GM23338 (cell line): Measurements from ENCODE around the gene GDF11. TPM values are rescaled to one million over a fixed set of nuclear protein-coding genes. Genes with fewer than 3 reads are reported as not detected.

Experiments
- ATAC-seq: fragments of 200-7000 bp; cut with Tn5 transposase; 3 replicates; pipeline ENCODE4 v1.9.1; 2020
- DNase-seq: peaks from one replicate; pipeline ENCODE4 v3.0.0-alpha.2; 2015; ENCODE audit warnings: low spot score
- H2AFZ ChIP-seq: fragments of 200-600 bp; sonication (generic); 2 replicates; pipeline ENCODE4 v1.8.0; 2016; ENCODE audit warnings: antibody characterized with exemption, mild to moderate bottlenecking, moderate library complexity
- H3F3A ChIP-seq: fragments of 200-600 bp; sonication (generic); replicated peaks from 2 replicates; pipeline ENCODE4 v1.8.0; 2017; ENCODE audit warnings: antibody characterized with exemption, mixed run types, low read depth
- H3K27ac ChIP-seq: fragments of 200-600 bp; sonication (generic); 2 replicates; pipeline ENCODE4 v1.6.1; 2016; ENCODE audit warnings: low read depth
- H3K27me3 ChIP-seq: fragments of 200-600 bp; sonication (generic); 2 replicates; pipeline ENCODE4 v1.8.0; 2016; ENCODE audit warnings: mild to moderate bottlenecking, mixed run types, moderate library complexity; ENCODE audit not compliant: insufficient read depth
- H3K36me3 ChIP-seq: fragments of 200-600 bp; sonication (generic); 2 replicates; pipeline ENCODE4 v1.8.0; 2016; ENCODE audit warnings: mild to moderate bottlenecking; ENCODE audit not compliant: insufficient read depth
- H3K4me1 ChIP-seq: fragments of 200-600 bp; sonication (generic); 2 replicates; pipeline ENCODE4 v1.8.0; 2016; ENCODE audit warnings: mild to moderate bottlenecking, moderate library complexity; ENCODE audit not compliant: insufficient read depth
- H3K4me2 ChIP-seq: fragments of 200-600 bp; sonication (generic); 2 replicates; pipeline ENCODE4 v1.7.1; 2017; ENCODE audit warnings: mixed run types
- H3K4me3 ChIP-seq: fragments of 200-600 bp; sonication (generic); 2 replicates; pipeline ENCODE4 v1.6.1; 2016; ENCODE audit warnings: mixed run types
- H3K79me2 ChIP-seq: fragments of 200-600 bp; sonication (generic); replicated peaks from 2 replicates; pipeline ENCODE4 v1.8.0; 2017; ENCODE audit warnings: mild to moderate bottlenecking; ENCODE audit not compliant: insufficient read depth
- H3K9me2 ChIP-seq: fragments of 200-600 bp; sonication (generic); 2 replicates; pipeline ENCODE4 v1.8.0; 2017; ENCODE audit not compliant: insufficient read depth
- H4K20me1 ChIP-seq: fragments of 200-600 bp; sonication (generic); replicated peaks from 2 replicates; pipeline ENCODE4 v1.8.0; 2017; ENCODE audit warnings: mild to moderate bottlenecking; ENCODE audit not compliant: insufficient read depth
- H3K27ac Mint-ChIP-seq: 2 replicates; pipeline ENCODE4 v1.8.0; 2020; ENCODE audit warnings: inconsistent platforms, mild to moderate bottlenecking, moderate library complexity, mixed read lengths
- H3K27me3 Mint-ChIP-seq: 3 replicates; pipeline ENCODE4 v1.8.0; 2022; ENCODE audit warnings: low read depth, mild to moderate bottlenecking, moderate library complexity, mixed read lengths, inconsistent platforms; ENCODE audit not compliant: insufficient read depth, poor library complexity
- H3K36me3 Mint-ChIP-seq: 3 replicates; pipeline ENCODE4 v1.8.0; 2021; ENCODE audit warnings: low read depth, mild to moderate bottlenecking, inconsistent platforms, moderate library complexity, mixed read lengths
- H3K4me1 Mint-ChIP-seq: 3 replicates; pipeline ENCODE4 v1.8.0; 2020; ENCODE audit warnings: mild to moderate bottlenecking, inconsistent platforms, mixed read lengths
- H3K4me3 Mint-ChIP-seq: 3 replicates; pipeline ENCODE4 v1.8.0; 2021; ENCODE audit warnings: moderate library complexity, mild to moderate bottlenecking, inconsistent platforms, mixed read lengths
- H3K9me3 Mint-ChIP-seq: 3 replicates; pipeline ENCODE4 v1.8.0; 2020; ENCODE audit warnings: moderate library complexity, mild to moderate bottlenecking, inconsistent platforms, mixed read lengths
- EZH2 ChIP-seq: fragments of 200-600 bp; sonication (generic); IDR thresholded peaks from one replicate; pipeline ENCODE4 v1.8.0; 2017; ENCODE audit warnings: antibody characterized with exemption, mild to moderate bottlenecking, low read depth; ENCODE audit not compliant: unreplicated experiment
- JUNB ChIP-seq: IDR thresholded peaks from one replicate; pipeline ENCODE4 v1.6.1; 2016; ENCODE audit warnings: antibody characterized with exemption; ENCODE audit not compliant: unreplicated experiment
- STAT1 ChIP-seq: IDR thresholded peaks from one replicate; pipeline ENCODE4 v1.6.1; 2016; ENCODE audit warnings: antibody characterized with exemption; ENCODE audit not compliant: unreplicated experiment
- ZNF114 ChIP-seq: fragments of 250-450 bp; sonication (Bioruptor Pico); IDR thresholded peaks from 2 replicates; pipeline ENCODE4 v1.5.0; 2020; ENCODE audit warnings: mild to moderate bottlenecking, moderate library complexity
- polyA plus RNA-seq: library from polyadenylated mRNA; unstranded; fragments of >200 nt; fragmentation: Nextera tagmentation; extraction: Ambion mirVana; gene quantifications from 2 replicates; pipeline ENCODE4 v1.2.1, GENCODE V29; 2016
- total RNA-seq: library from RNA; depleted of rRNA; stranded (reverse); fragments of >200 nt; shearing (Covaris generic); gene quantifications from 2 replicates; pipeline ENCODE4 v1.2.3, GENCODE V29; 2014
- TF ChIP-seq, protein P1 (sequence below), 2 experiments: fragments of 200-600 bp in 1 of 2; sonication (generic) in 1 of 2; conservative IDR thresholded peaks; 2 replicates each; pipeline versions ENCODE4 v1.5.1 to v1.6.1; 2016 to 2017; ENCODE audit warnings: antibody characterized with exemption in 2 of 2, low read depth in 2 of 2, mild to moderate bottlenecking in 2 of 2, moderate library complexity in 1 of 2
- TF ChIP-seq, protein P2 (sequence below): IDR thresholded peaks from 2 replicates; pipeline ENCODE4 v1.6.1; 2016; ENCODE audit warnings: antibody characterized with exemption
- TF ChIP-seq, protein P3 (sequence below): fragments of 250-450 bp; sonication (Bioruptor Pico); IDR thresholded peaks from 2 replicates; pipeline ENCODE4 v1.5.0; 2020; ENCODE audit warnings: mild to moderate bottlenecking, moderate library complexity

The GDF11 gene
- total and polyA plus RNA-seq, 2 experiments from 2014 or later = 3.7 to 12.5 TPM

DNA sequence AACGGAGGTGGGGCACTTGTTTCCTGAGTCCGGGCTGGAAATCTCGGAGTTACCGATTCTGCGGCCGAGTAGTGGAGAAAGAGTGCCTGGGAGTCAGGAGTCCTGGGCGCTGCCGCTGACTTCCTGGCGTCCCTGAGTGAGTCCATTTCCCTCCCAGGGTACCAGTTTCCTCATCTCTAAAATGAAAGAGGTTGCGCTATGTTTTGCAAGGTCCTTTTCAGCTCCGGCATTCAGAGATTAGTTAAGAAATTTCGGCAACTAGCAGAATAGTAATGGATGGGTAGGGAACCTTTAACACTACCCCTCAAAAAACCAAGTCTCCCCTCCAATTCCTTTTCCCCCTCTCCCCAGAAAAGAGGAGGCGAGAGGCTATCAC, 26.4 kb upstream of the GDF11 start:
- Mint-ChIP-seq H3K36me3 (peaks cover 4% of the 10 kb centered on the region; the same call in 2 of the 3 replicates), H3K27me3 (peaks cover 28% of the 10 kb centered on the region), H3K27ac (peak overlapping the region; percentile 71; the same call in 1 of the 2 replicates), H3K4me1 (peaks cover 35% of the 10 kb centered on the region), H3K9me3 (peaks cover 6% of the 10 kb centered on the region; the same call in 2 of the 3 replicates), H3K4me3 (peak overlapping the region; percentile 82)
- H3K4me1 ChIP-seq = peaks cover 37% of the 10 kb centered on the region
- peaks cover 8% of the 10 kb centered on the region; the same call in 1 of the 2 replicates for H3K27me3 ChIP-seq
- peaks cover 16% of the 10 kb centered on the region; the same call in 1 of the 2 replicates for H3F3A ChIP-seq
- peak overlapping the region; percentile 98 for H2AFZ ChIP-seq
- peak overlapping the region; percentile 97 for H3K27ac ChIP-seq
- no peaks in the 10 kb centered on the region for H3K36me3 ChIP-seq
- peak overlapping the region; percentile 94 for H3K4me3 ChIP-seq
- TF ChIP-seq, protein P1, sequence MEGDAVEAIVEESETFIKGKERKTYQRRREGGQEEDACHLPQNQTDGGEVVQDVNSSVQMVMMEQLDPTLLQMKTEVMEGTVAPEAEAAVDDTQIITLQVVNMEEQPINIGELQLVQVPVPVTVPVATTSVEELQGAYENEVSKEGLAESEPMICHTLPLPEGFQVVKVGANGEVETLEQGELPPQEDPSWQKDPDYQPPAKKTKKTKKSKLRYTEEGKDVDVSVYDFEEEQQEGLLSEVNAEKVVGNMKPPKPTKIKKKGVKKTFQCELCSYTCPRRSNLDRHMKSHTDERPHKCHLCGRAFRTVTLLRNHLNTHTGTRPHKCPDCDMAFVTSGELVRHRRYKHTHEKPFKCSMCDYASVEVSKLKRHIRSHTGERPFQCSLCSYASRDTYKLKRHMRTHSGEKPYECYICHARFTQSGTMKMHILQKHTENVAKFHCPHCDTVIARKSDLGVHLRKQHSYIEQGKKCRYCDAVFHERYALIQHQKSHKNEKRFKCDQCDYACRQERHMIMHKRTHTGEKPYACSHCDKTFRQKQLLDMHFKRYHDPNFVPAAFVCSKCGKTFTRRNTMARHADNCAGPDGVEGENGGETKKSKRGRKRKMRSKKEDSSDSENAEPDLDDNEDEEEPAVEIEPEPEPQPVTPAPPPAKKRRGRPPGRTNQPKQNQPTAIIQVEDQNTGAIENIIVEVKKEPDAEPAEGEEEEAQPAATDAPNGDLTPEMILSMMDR (conservative IDR thresholded peaks at IDR 0.05; ENCODE audit: low read depth in 2 of 2) = no peak
- TF ChIP-seq JUNB (no peak), EZH2 (no peak), STAT1 (no peak), ZNF114 (no peak)
- TF ChIP-seq, protein P2, sequence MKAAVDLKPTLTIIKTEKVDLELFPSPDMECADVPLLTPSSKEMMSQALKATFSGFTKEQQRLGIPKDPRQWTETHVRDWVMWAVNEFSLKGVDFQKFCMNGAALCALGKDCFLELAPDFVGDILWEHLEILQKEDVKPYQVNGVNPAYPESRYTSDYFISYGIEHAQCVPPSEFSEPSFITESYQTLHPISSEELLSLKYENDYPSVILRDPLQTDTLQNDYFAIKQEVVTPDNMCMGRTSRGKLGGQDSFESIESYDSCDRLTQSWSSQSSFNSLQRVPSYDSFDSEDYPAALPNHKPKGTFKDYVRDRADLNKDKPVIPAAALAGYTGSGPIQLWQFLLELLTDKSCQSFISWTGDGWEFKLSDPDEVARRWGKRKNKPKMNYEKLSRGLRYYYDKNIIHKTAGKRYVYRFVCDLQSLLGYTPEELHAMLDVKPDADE = 0 out of 2 replicates have a peak, but pooled peaks have one; percentile 46
- TF ChIP-seq, protein P3, sequence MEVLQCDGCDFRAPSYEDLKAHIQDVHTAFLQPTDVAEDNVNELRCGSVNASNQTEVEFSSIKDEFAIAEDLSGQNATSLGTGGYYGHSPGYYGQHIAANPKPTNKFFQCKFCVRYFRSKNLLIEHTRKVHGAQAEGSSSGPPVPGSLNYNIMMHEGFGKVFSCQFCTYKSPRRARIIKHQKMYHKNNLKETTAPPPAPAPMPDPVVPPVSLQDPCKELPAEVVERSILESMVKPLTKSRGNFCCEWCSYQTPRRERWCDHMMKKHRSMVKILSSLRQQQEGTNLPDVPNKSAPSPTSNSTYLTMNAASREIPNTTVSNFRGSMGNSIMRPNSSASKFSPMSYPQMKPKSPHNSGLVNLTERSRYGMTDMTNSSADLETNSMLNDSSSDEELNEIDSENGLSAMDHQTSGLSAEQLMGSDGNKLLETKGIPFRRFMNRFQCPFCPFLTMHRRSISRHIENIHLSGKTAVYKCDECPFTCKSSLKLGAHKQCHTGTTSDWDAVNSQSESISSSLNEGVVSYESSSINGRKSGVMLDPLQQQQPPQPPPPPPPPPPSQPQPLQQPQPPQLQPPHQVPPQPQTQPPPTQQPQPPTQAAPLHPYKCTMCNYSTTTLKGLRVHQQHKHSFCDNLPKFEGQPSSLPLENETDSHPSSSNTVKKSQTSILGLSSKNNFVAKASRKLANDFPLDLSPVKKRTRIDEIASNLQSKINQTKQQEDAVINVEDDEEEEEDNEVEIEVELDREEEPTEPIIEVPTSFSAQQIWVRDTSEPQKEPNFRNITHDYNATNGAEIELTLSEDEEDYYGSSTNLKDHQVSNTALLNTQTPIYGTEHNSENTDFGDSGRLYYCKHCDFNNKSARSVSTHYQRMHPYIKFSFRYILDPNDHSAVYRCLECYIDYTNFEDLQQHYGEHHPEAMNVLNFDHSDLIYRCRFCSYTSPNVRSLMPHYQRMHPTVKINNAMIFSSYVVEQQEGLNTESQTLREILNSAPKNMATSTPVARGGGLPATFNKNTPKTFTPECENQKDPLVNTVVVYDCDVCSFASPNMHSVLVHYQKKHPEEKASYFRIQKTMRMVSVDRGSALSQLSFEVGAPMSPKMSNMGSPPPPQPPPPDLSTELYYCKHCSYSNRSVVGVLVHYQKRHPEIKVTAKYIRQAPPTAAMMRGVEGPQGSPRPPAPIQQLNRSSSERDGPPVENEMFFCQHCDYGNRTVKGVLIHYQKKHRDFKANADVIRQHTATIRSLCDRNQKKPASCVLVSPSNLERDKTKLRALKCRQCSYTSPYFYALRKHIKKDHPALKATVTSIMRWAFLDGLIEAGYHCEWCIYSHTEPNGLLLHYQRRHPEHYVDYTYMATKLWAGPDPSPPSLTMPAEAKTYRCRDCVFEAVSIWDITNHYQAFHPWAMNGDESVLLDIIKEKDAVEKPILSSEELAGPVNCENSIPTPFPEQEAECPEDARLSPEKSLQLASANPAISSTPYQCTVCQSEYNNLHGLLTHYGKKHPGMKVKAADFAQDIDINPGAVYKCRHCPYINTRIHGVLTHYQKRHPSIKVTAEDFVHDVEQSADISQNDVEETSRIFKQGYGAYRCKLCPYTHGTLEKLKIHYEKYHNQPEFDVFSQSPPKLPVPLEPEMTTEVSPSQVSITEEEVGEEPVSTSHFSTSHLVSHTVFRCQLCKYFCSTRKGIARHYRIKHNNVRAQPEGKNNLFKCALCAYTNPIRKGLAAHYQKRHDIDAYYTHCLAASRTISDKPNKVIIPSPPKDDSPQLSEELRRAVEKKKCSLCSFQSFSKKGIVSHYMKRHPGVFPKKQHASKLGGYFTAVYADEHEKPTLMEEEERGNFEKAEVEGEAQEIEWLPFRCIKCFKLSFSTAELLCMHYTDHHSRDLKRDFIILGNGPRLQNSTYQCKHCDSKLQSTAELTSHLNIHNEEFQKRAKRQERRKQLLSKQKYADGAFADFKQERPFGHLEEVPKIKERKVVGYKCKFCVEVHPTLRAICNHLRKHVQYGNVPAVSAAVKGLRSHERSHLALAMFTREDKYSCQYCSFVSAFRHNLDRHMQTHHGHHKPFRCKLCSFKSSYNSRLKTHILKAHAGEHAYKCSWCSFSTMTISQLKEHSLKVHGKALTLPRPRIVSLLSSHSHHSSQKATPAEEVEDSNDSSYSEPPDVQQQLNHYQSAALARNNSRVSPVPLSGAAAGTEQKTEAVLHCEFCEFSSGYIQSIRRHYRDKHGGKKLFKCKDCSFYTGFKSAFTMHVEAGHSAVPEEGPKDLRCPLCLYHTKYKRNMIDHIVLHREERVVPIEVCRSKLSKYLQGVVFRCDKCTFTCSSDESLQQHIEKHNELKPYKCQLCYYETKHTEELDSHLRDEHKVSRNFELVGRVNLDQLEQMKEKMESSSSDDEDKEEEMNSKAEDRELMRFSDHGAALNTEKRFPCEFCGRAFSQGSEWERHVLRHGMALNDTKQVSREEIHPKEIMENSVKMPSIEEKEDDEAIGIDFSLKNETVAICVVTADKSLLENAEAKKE = no peak
- DNase-seq (no peak), ATAC-seq (no peak)
- H3K9me2 ChIP-seq = no peaks in the 10 kb centered on the region
- H4K20me1 ChIP-seq = no peaks in the 10 kb centered on the region
- H3K4me2 ChIP-seq = peak overlapping the region; percentile 98
- peaks cover 10% of the 10 kb centered on the region; the same call in 1 of the 2 replicates for H3K79me2 ChIP-seq
